ENCODE data around the gene SLC20A1.
A peak's percentile ranks its signal among the peaks of the same experiment; 100 is the strongest.

SLC20A1 gene, protein sequence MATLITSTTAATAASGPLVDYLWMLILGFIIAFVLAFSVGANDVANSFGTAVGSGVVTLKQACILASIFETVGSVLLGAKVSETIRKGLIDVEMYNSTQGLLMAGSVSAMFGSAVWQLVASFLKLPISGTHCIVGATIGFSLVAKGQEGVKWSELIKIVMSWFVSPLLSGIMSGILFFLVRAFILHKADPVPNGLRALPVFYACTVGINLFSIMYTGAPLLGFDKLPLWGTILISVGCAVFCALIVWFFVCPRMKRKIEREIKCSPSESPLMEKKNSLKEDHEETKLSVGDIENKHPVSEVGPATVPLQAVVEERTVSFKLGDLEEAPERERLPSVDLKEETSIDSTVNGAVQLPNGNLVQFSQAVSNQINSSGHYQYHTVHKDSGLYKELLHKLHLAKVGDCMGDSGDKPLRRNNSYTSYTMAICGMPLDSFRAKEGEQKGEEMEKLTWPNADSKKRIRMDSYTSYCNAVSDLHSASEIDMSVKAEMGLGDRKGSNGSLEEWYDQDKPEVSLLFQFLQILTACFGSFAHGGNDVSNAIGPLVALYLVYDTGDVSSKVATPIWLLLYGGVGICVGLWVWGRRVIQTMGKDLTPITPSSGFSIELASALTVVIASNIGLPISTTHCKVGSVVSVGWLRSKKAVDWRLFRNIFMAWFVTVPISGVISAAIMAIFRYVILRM

DNA sequence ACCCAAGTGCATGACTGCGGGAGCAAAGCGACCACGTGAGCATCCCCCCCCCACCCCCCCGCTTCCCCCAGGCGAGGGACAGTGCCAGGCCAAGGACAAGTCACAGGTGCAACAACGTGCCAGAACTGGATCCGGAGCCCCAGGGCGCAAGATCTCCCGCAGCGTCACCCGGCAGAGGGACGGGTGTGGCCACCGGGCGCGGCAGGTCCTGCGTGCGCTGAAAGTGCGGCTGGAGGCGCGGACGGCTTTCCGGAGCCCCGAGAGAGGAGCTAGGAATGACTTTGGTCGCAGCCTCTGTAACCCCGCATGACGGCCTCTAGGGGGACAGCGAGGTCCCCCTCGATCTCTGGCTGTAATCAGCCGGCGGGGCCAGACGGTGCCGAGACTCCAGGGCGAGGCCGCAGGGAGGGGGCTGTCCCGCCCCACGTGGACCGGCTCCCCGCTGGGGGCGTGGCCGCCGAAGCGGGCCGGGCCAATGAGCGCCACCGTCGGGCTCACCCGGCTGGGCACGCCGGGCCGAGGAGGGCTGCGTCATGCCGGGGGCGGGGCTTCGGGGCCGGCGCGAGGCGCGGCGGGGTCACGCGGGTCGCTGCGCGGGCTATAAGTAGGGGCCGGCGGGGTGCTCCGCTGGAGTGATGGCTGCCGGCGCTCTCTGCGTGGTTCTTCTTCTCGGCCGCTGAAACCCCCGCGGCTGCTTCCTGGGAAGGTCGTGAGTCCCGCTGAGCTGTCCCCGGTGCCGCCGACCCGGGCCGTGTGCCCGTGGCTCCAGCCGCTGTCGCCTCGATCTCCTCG lies at the start of gene SLC20A1:
TSS of gene SLC20A1 (plus strand) at position 630 of the 792 bp plus-strand sequence. CDS start 890 bp downstream, outside the sequence.
- peak; percentile 91 for TF ChIP-seq YY1 (IDR thresholded peaks at IDR 0.05; ENCODE audit: low read depth)
- TF ChIP-seq RAD21 (IDR thresholded peaks at IDR 0.05; ENCODE audit: low read depth): no peak
- peak; percentile 76 for TF ChIP-seq TCF12 (IDR thresholded peaks at IDR 0.05; ENCODE audit: low read depth)
- TF ChIP-seq FOXM1 (IDR thresholded peaks at IDR 0.05; ENCODE audit: borderline replicate concordance, low read depth): no peak; the same call in 1 of the 2 replicates
- no peak for TF ChIP-seq CREB1 (IDR thresholded peaks at IDR 0.05; ENCODE audit: low read depth)
- TF ChIP-seq NFIC (IDR thresholded peaks at IDR 0.05): peak; percentile 59
- TF ChIP-seq TEAD4 (IDR thresholded peaks at IDR 0.05): peak; percentile 44; the same call in 1 of the 2 replicates
- peak; percentile 33 for TF ChIP-seq EP300 (IDR thresholded peaks at IDR 0.05; ENCODE audit: borderline replicate concordance)
- TF ChIP-seq, protein P1, sequence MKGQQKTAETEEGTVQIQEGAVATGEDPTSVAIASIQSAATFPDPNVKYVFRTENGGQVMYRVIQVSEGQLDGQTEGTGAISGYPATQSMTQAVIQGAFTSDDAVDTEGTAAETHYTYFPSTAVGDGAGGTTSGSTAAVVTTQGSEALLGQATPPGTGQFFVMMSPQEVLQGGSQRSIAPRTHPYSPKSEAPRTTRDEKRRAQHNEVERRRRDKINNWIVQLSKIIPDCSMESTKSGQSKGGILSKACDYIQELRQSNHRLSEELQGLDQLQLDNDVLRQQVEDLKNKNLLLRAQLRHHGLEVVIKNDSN (IDR thresholded peaks at IDR 0.05): peak; percentile 86
- TF ChIP-seq, protein P2, sequence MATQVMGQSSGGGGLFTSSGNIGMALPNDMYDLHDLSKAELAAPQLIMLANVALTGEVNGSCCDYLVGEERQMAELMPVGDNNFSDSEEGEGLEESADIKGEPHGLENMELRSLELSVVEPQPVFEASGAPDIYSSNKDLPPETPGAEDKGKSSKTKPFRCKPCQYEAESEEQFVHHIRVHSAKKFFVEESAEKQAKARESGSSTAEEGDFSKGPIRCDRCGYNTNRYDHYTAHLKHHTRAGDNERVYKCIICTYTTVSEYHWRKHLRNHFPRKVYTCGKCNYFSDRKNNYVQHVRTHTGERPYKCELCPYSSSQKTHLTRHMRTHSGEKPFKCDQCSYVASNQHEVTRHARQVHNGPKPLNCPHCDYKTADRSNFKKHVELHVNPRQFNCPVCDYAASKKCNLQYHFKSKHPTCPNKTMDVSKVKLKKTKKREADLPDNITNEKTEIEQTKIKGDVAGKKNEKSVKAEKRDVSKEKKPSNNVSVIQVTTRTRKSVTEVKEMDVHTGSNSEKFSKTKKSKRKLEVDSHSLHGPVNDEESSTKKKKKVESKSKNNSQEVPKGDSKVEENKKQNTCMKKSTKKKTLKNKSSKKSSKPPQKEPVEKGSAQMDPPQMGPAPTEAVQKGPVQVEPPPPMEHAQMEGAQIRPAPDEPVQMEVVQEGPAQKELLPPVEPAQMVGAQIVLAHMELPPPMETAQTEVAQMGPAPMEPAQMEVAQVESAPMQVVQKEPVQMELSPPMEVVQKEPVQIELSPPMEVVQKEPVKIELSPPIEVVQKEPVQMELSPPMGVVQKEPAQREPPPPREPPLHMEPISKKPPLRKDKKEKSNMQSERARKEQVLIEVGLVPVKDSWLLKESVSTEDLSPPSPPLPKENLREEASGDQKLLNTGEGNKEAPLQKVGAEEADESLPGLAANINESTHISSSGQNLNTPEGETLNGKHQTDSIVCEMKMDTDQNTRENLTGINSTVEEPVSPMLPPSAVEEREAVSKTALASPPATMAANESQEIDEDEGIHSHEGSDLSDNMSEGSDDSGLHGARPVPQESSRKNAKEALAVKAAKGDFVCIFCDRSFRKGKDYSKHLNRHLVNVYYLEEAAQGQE (IDR thresholded peaks at IDR 0.05; ENCODE audit: low read depth): no peak
- TF ChIP-seq CEBPB (IDR thresholded peaks at IDR 0.05): no peak; the same call in 1 of the 2 replicates
- TF ChIP-seq TAF1 (IDR thresholded peaks at IDR 0.05; ENCODE audit: low read depth): peak; percentile 73; the same call in 1 of the 2 replicates
- TF ChIP-seq, protein P3, sequence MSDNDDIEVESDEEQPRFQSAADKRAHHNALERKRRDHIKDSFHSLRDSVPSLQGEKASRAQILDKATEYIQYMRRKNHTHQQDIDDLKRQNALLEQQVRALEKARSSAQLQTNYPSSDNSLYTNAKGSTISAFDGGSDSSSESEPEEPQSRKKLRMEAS (IDR thresholded peaks at IDR 0.05): peak; percentile 84
- no peak for TF ChIP-seq EGR1 (IDR thresholded peaks at IDR 0.05)
- no peak for TF ChIP-seq ZBTB7A (IDR thresholded peaks at IDR 0.05; ENCODE audit: low read depth)

DNA sequence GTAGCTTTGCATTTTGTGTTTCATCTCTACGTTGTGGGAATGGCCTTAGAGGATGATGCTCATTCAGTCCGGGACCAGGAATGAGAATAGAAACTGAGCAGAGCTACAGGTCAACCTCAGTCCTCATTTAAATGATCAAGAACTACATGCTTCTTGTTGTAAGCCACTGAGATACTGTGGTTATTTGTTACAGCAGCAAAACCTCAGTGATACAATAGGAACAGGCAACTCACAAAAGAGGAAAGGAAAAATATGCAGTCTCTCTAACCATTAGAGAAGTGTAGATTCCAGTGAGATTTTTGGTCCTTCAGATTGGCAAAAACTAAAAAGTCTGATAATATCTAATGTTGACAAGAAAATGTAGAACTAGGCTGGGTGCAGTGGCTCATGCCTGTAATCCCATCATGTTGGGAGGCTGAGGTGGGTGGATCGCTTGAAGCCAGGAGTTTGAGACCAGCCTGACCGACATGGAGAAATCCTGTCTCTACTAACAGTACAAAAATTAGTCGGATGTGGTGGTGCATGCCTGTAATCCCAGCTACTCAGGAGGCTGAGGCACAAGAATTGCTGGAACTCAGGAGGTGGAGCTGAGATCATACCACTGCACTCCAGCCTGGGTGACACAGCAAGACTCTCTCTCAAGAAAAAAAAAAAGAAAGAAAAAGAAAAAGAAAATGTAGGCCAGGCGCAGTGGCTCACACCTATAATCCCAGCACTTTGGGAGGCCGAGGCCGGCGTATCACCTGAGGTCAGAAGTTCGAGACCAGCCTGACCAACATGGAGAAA lies 48.0 kb upstream of the SLC20A1 start:
- TF ChIP-seq TEAD4 (IDR thresholded peaks at IDR 0.05) (no peak), NFIC (IDR thresholded peaks at IDR 0.05) (no peak), CREB1 (IDR thresholded peaks at IDR 0.05; ENCODE audit: low read depth) (no peak), TCF12 (IDR thresholded peaks at IDR 0.05; ENCODE audit: low read depth) (no peak), EGR1 (IDR thresholded peaks at IDR 0.05) (no peak), YY1 (IDR thresholded peaks at IDR 0.05; ENCODE audit: low read depth) (no peak), CEBPB (IDR thresholded peaks at IDR 0.05) (no peak), RAD21 (IDR thresholded peaks at IDR 0.05; ENCODE audit: low read depth) (no peak), FOXM1 (IDR thresholded peaks at IDR 0.05; ENCODE audit: borderline replicate concordance, low read depth) (no peak), EP300 (IDR thresholded peaks at IDR 0.05; ENCODE audit: borderline replicate concordance) (no peak), TAF1 (IDR thresholded peaks at IDR 0.05; ENCODE audit: low read depth) (no peak)
- TF ChIP-seq, protein P3 (IDR thresholded peaks at IDR 0.05): no peak
- TF ChIP-seq, protein P1 (IDR thresholded peaks at IDR 0.05): no peak
- TF ChIP-seq, protein P2 (IDR thresholded peaks at IDR 0.05; ENCODE audit: low read depth): no peak

DNA sequence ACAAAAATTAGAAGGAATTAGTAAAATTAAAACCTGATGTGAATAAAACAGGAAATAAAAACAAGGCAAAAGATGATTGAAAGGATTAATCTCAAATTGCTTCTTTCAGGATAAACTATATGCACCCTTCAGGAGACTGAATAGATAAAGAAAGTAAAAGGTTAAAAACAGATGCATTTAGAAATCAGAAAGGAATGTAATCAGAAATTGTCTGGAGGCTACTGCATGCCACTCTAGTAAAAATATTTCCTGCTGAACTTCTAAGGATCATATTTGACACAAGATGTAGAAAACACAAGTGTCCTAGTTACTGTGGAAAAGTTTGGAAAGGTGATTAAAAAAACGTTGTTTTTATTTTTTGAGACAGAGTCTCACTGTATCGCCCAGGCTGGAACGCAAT lies 45.1 kb upstream of the SLC20A1 start:
- TF ChIP-seq NFIC (IDR thresholded peaks at IDR 0.05) (no peak), RAD21 (IDR thresholded peaks at IDR 0.05; ENCODE audit: low read depth) (no peak), FOXM1 (IDR thresholded peaks at IDR 0.05; ENCODE audit: borderline replicate concordance, low read depth) (no peak)
- TF ChIP-seq, protein P1 (IDR thresholded peaks at IDR 0.05): no peak

DNA sequence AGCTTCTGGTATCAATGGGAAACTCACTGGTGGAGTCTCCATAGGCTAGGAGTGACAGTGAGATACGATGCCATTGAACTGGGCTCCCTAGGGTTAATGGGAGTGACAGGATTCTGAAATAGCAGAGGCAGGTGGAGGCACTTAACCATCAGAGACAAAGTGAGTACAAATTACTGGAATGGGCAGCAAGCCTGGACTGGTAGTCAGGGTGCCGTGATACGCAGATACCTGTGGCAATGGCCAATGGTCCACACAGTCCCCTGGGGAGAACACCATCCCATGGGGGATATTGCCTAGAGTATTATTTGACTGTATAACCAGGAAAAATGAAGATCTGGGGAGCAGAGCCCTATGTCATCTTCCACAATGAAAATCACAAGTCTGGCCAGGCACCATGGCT lies 44.0 kb upstream of the SLC20A1 start:
- no peak for TF ChIP-seq TCF12 (IDR thresholded peaks at IDR 0.05; ENCODE audit: low read depth)
- no peak for TF ChIP-seq TEAD4 (IDR thresholded peaks at IDR 0.05)
- TF ChIP-seq FOXM1 (IDR thresholded peaks at IDR 0.05; ENCODE audit: borderline replicate concordance, low read depth): no peak
- TF ChIP-seq, protein P1 (IDR thresholded peaks at IDR 0.05): no peak
- no peak for TF ChIP-seq EP300 (IDR thresholded peaks at IDR 0.05; ENCODE audit: borderline replicate concordance)
- TF ChIP-seq NFIC (IDR thresholded peaks at IDR 0.05): no peak
- TF ChIP-seq, protein P2 (IDR thresholded peaks at IDR 0.05; ENCODE audit: low read depth): no peak
- TF ChIP-seq YY1 (IDR thresholded peaks at IDR 0.05; ENCODE audit: low read depth): no peak
- TF ChIP-seq, protein P3 (IDR thresholded peaks at IDR 0.05): no peak
- no peak for TF ChIP-seq TAF1 (IDR thresholded peaks at IDR 0.05; ENCODE audit: low read depth)
- TF ChIP-seq EGR1 (IDR thresholded peaks at IDR 0.05): no peak
- TF ChIP-seq CREB1 (IDR thresholded peaks at IDR 0.05; ENCODE audit: low read depth): no peak
- TF ChIP-seq ZBTB7A (IDR thresholded peaks at IDR 0.05; ENCODE audit: low read depth): no peak
- TF ChIP-seq RAD21 (IDR thresholded peaks at IDR 0.05; ENCODE audit: low read depth): no peak

Data from Ishikawa (cell line).